ENCODE measurements around the gene YIPF3. TPM values are rescaled to one million over a fixed set of nuclear protein-coding genes. Genes with fewer than 3 reads are reported as not detected.

YIPF3 gene
- total RNA-seq, 4 donors from 2014 or later, result 26.5 to 212 (median 92.7) TPM

DNA sequence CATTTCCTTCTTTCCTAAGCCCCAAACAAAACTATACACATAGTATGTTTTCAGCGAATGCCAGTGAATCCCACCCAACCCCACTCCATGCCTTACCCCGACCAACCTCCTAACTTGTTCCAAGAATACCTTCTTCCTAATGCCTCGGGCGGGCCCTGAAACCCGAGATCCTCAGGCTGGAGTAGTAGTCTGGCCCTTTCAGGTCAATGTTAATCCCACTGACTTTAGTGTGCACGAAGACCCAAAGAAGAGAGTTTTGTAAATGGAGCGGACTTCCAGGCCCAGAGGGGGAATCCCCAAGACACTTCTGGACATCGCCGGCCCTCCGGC, 394 bp downstream of the YIPF3 start:
- peaks cover 19% of the 10 kb centered on the region in 2 donors for H3K4me1 ChIP-seq
- H3K36me3 ChIP-seq, result no peaks in the 10 kb centered on the region

DNA sequence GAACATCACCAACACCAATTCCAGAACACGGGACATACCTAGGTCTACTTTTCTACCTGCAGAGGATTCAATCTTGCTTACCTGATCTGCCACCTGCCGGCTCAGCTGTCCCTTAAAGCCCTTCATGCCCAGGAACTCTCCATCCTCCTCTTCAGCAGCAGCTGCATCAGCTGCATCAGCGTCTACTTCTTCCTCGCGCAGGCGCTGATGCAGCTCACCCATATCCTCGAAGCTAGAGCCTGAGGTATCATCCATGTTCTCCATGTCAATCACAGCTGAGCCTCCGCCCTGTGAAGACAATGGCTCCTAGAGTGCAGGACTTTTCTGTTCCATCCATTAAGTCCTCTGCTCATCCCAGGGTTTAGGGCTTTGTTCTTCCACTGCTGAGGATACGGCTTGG, 918 bp downstream of the YIPF3 start:
- intact Hi-C loops (cut with DNase I; ENCODE audit: low total_unique reads), result no loop called here
- H3K36me3 ChIP-seq, result no peaks in the 10 kb centered on the region
- no peak for DNase-seq

More for the DNA sequence above, 394 bp downstream of the YIPF3 start:
- peak overlapping the region; percentile 86 to 87 for H3K27ac ChIP-seq
- intact Hi-C loops (cut with DNase I; ENCODE audit: low total_unique reads), result no loop called here
- TF ChIP-seq POLR2A (IDR thresholded peaks at IDR 0.05), result no peak
- TF ChIP-seq, protein P1, sequence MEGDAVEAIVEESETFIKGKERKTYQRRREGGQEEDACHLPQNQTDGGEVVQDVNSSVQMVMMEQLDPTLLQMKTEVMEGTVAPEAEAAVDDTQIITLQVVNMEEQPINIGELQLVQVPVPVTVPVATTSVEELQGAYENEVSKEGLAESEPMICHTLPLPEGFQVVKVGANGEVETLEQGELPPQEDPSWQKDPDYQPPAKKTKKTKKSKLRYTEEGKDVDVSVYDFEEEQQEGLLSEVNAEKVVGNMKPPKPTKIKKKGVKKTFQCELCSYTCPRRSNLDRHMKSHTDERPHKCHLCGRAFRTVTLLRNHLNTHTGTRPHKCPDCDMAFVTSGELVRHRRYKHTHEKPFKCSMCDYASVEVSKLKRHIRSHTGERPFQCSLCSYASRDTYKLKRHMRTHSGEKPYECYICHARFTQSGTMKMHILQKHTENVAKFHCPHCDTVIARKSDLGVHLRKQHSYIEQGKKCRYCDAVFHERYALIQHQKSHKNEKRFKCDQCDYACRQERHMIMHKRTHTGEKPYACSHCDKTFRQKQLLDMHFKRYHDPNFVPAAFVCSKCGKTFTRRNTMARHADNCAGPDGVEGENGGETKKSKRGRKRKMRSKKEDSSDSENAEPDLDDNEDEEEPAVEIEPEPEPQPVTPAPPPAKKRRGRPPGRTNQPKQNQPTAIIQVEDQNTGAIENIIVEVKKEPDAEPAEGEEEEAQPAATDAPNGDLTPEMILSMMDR (IDR thresholded peaks at IDR 0.05), result no peak
- peak overlapping the region; percentile 70 to 100 for H3K4me3 ChIP-seq
- H3K27me3 ChIP-seq, result no peaks in the 10 kb centered on the region
- no peak for DNase-seq
- H3K9me3 ChIP-seq, result no peaks in the 10 kb centered on the region

DNA sequence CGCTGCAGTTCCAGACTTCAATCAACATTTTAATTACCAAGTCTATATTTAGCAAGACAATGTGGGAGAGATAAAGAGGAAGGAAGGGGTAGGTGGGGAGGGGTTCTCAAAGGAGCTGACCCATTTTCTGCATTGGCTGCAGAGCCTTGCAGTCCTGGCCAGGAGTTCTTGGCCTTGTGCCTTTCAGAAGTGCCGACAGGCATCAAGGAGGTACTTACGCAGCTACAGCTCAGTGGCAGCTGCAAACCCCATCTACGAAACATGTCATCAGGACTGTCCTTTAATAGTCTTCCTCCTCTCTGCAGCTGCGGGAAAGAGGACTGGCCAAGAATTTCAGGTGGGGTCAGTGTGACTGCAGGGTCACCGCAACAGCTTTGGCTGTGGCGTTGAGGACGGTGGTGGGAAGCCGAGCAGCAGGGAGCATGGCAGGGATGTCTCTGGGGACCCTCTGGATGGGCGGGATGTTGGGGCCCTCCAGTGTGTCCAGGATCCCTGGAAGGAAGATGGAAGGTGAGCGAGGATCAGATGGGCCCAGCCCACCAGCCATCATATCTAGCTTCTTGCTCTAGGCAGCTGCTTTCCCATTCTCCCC, 4.8 kb downstream of the YIPF3 start:
- TF ChIP-seq POLR2A (IDR thresholded peaks at IDR 0.05), result no peak
- TF ChIP-seq, protein P1 (IDR thresholded peaks at IDR 0.05), result no peak
- intact Hi-C loops (cut with DNase I; ENCODE audit: low total_unique reads), result no loop called here
- H3K36me3 ChIP-seq, result no peaks in the 10 kb centered on the region

More for the DNA sequence above, 918 bp downstream of the YIPF3 start:
- Histone ChIP-seq H3K9me3 (no peaks in the 10 kb centered on the region), H3K27ac (peak overlapping the region; percentile 86 to 87), H3K27me3 (no peaks in the 10 kb centered on the region), H3K4me1 (peaks cover 19% of the 10 kb centered on the region in 2 donors), H3K4me3 (peak overlapping the region; percentile 70 to 100)
- TF ChIP-seq, protein P1 (IDR thresholded peaks at IDR 0.05), result no peak
- TF ChIP-seq POLR2A (IDR thresholded peaks at IDR 0.05), result no peak

DNA sequence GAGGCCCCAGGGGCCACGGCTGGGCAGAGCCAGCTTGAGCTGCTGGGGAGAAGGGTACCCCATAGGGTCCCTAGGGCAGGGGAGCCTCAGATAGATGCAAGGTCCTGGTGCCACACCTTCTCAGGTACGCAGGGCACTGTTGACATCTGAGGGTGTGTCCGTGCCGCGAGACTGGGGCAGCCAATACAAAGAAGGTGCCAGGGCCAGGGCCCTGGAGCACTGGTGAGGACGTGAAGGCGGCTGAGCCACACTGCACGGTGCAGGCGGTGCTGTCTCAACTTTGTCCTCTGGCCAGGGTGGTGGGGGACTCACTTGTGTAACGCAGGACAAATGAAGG, 5.9 kb downstream of the YIPF3 start:
- Histone ChIP-seq H3K4me3 (peak overlapping the region in 1 of 2 donors; percentile 61), H3K9me3 (no peaks in the 10 kb centered on the region), H3K4me1 (peaks cover 8 to 13% of the 10 kb centered on the region in 2 donors), H3K36me3 (no peaks in the 10 kb centered on the region), H3K27ac (peak overlapping the region in 1 of 2 donors; percentile 8), H3K27me3 (no peaks in the 10 kb centered on the region)
- intact Hi-C loops (cut with DNase I; ENCODE audit: low total_unique reads), result no loop called here
- TF ChIP-seq, protein P1 (IDR thresholded peaks at IDR 0.05), result no peak
- no peak for TF ChIP-seq POLR2A (IDR thresholded peaks at IDR 0.05)
- no peak for DNase-seq

More for the DNA sequence above, 4.8 kb downstream of the YIPF3 start:
- Histone ChIP-seq H3K4me3 (no peak overlapping the region), H3K4me1 (peaks cover 11 to 14% of the 10 kb centered on the region in 2 donors), H3K27me3 (no peaks in the 10 kb centered on the region), H3K27ac (no peak overlapping the region), H3K9me3 (no peaks in the 10 kb centered on the region)
- DNase-seq, result no peak

DNA sequence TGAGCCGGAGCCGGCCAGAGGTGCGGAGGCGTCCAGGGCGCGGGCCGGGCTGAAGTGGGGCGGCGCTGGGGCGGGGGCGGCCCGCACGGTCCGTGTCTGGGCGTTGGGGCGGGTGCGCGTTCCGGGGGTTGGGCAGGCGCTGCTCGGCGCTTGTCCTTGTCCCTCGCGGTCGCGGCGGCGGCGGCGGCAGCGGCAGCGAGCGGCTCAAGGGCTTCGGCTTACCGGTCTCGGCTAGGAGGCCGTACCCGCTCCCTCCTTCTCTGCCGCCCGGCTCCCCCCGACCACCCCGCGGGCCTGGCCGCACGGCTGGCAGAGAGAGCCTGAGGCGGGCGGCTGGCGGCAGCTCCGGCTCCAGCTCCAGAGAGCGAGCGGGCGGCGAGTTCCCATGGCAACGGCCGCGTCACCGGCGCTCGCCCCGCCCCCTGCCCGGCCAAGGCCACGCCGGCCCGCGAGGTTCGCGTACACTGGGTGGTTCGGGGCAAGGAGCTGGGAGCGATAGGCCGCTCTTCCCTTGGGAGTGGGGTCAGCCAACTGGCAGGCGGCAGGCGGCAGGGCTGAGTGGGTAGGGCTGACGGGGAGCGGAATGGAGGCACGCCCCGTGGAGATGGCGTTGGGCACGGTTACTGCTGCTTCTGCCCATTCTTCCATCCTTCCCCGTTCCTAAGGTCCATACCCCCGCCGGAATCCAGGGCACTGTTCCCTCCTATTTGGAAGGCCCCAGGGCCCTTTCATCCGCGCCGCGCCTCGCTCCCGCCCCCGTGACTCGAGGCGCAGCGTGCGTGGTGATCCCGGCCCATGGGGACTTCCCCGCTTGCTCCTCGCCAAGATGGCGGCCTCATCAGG, 6.5 kb downstream of the YIPF3 start, which contains the start of gene LRRC73:
LRRC73 (minus strand) TSS at position 363 of the 843 bp plus-strand sequence. CDS start 561 bp downstream, outside the sequence.
- H3K36me3 ChIP-seq, result no peaks in the 10 kb centered on the region
- intact Hi-C loops (cut with DNase I; ENCODE audit: low total_unique reads), result loop anchor here (5.0 kb wide), 1 partner anchor 38 kb away; no protein-coding TSS in a partner anchor
- peak; percentile 79 to 87 for DNase-seq
- peaks cover 2 to 7% of the 10 kb centered on the region in 2 donors for H3K4me1 ChIP-seq
- peak within 1 kb of the TSS in 1 of 2 donors; percentile 8 for H3K27ac ChIP-seq
- TF ChIP-seq, protein P1 (IDR thresholded peaks at IDR 0.05), result no peak
- TF ChIP-seq POLR2A (IDR thresholded peaks at IDR 0.05), result peak; percentile 8 to 32
- H3K27me3 ChIP-seq, result no peaks in the 10 kb centered on the region
- H3K4me3 ChIP-seq, result peak within 1 kb of the TSS; percentile 27 to 61
- H3K9me3 ChIP-seq, result no peaks in the 10 kb centered on the region
